Neuronal stem cell (in vitro differentiated cells): ENCODE data around the gene TNIK.

Experiments used
- DNase-seq: peaks from one replicate; pipeline ENCODE4 v3.0.0-alpha.2; 2013; ENCODE audit warnings: low spot score
- H2AFZ ChIP-seq: one replicate; pipeline ENCODE4 v1.6.1; 2013; ENCODE audit warnings: mild to moderate bottlenecking, low read length, inconsistent platforms
- H2AK5ac ChIP-seq: 2 replicates; pipeline ENCODE4 v1.6.1; 2013; ENCODE audit warnings: low read depth, mild to moderate bottlenecking, inconsistent platforms, low read length, moderate library complexity, mixed read lengths
- H2BK120ac ChIP-seq: 2 replicates; pipeline ENCODE4 v1.6.1; 2013; ENCODE audit warnings: low read depth, mild to moderate bottlenecking, inconsistent platforms, low read length, moderate library complexity, mixed read lengths
- H2BK12ac ChIP-seq: one replicate; pipeline ENCODE4 v1.6.1; 2013; ENCODE audit warnings: low read length, inconsistent platforms
- H2BK15ac ChIP-seq: 2 replicates; pipeline ENCODE4 v1.6.1; 2013; ENCODE audit warnings: mild to moderate bottlenecking, low read length, inconsistent platforms, mixed read lengths
- H2BK5ac ChIP-seq: one replicate; pipeline ENCODE4 v1.6.1; 2013; ENCODE audit warnings: inconsistent platforms, mild to moderate bottlenecking, low read length, moderate library complexity
- H3K14ac ChIP-seq: one replicate; pipeline ENCODE4 v1.6.1; 2013; ENCODE audit warnings: low read length, inconsistent platforms
- H3K18ac ChIP-seq: 2 replicates; pipeline ENCODE4 v1.6.1; 2013; ENCODE audit warnings: low read length, inconsistent platforms
- H3K23ac ChIP-seq: 2 replicates; pipeline ENCODE4 v1.6.1; 2013; ENCODE audit warnings: low read depth, mild to moderate bottlenecking, mixed read lengths, low read length, inconsistent platforms; ENCODE audit not compliant: poor library complexity
- H3K27ac ChIP-seq: replicated peaks from 3 replicates; pipeline ENCODE4 v1.5.1; 2013; ENCODE audit warnings: low read length, inconsistent platforms
- H3K27me3 ChIP-seq, 3 experiments: 2 replicates each; pipeline ENCODE4 v1.6.1; 2013; ENCODE audit warnings: low read length in 3 of 3, mild to moderate bottlenecking in 2 of 3, inconsistent platforms in 1 of 3, low read depth in 1 of 3, mixed read lengths in 1 of 3, moderate library complexity in 1 of 3; ENCODE audit not compliant: control insufficient read depth in 3 of 3, insufficient read depth in 3 of 3
- H3K36me3 ChIP-seq, 2 donors: replicated peaks in 1 of 2; 2 replicates each; pipeline ENCODE4 v1.6.1; 2013; ENCODE audit warnings: low read length in 2 of 2; ENCODE audit not compliant: control insufficient read depth in 2 of 2, insufficient read depth in 2 of 2
- H3K4ac ChIP-seq: 2 replicates; pipeline ENCODE4 v1.6.1; 2013; ENCODE audit warnings: inconsistent platforms, mild to moderate bottlenecking, low read length, moderate library complexity
- H3K4me1 ChIP-seq, 2 donors: 1 replicate in 1 of 2; 2 replicates in 1 of 2; pipeline ENCODE4 v1.6.1; 2013; ENCODE audit warnings: low read length in 2 of 2, low read depth in 1 of 2; ENCODE audit not compliant: control insufficient read depth in 2 of 2, insufficient read depth in 1 of 2
- H3K4me2 ChIP-seq: one replicate; pipeline ENCODE4 v1.6.1; 2013; ENCODE audit warnings: mild to moderate bottlenecking, low read length, inconsistent platforms; ENCODE audit not compliant: insufficient read depth, poor library complexity, severe bottlenecking
- H3K4me3 ChIP-seq, 2 donors: 2 replicates each; pipeline ENCODE4 v1.5.1; 2013; ENCODE audit warnings: low read length in 2 of 2, mild to moderate bottlenecking in 2 of 2, inconsistent platforms in 1 of 2, moderate library complexity in 1 of 2
- H3K79me1 ChIP-seq: one replicate; pipeline ENCODE4 v1.6.1; 2013; ENCODE audit warnings: low read depth, mild to moderate bottlenecking, inconsistent platforms, low read length, moderate library complexity
- H3K9ac ChIP-seq: one replicate; pipeline ENCODE4 v1.6.1; 2013; ENCODE audit warnings: mild to moderate bottlenecking, low read depth, low read length, inconsistent platforms; ENCODE audit not compliant: poor library complexity
- H3K9me3 ChIP-seq, 2 donors: replicated peaks in 1 of 2; 2 replicates each; pipeline versions ENCODE3 to v1.6.1; 2013; ENCODE audit warnings: low read length in 2 of 2, mild to moderate bottlenecking in 2 of 2, inconsistent platforms in 1 of 2, low read depth in 1 of 2, mixed read lengths in 1 of 2, moderate library complexity in 1 of 2; ENCODE audit not compliant: control insufficient read depth in 2 of 2, insufficient read depth in 1 of 2
- H4K8ac ChIP-seq: one replicate; pipeline ENCODE4 v1.6.1; 2013; ENCODE audit warnings: low read depth, mild to moderate bottlenecking, inconsistent platforms, low read length, moderate library complexity
- H4K91ac ChIP-seq: one replicate; pipeline ENCODE4 v1.6.1; 2013; ENCODE audit warnings: low read length, low read depth, mild to moderate bottlenecking, inconsistent platforms; ENCODE audit not compliant: poor library complexity
- WGBS, 2 donors: extraction: QIAGEN DNeasy Blood & Tissue Kit; methylation state at CpG; one replicate each; pipeline ENCODE4 v1.1.7; 2013; ENCODE audit warnings: missing lambda C conversion rate in 2 of 2, mixed read lengths in 1 of 2; ENCODE audit not compliant: insufficient read length in 2 of 2, insufficient replicate concordance in 1 of 2; ENCODE audit errors: extremely low coverage in 2 of 2; 5-methylcytosine and 5-hydroxymethylcytosine counted together

TNIK gene

GRCh38 chr3:171251835-171252234 is 208.4 kb downstream of the TNIK start:
- Histone ChIP-seq H4K8ac (no peak overlapping the region), H3K79me1 (no peaks in the 10 kb centered on the region), H4K91ac (no peak overlapping the region), H2BK5ac (no peak overlapping the region), H2BK12ac (no peak overlapping the region), H3K4me1 (no peaks in the 10 kb centered on the region), H3K18ac (no peak overlapping the region), H2BK120ac (no peak overlapping the region), H3K27me3 (no peaks in the 10 kb centered on the region), H3K36me3 (no peaks in the 10 kb centered on the region), H3K4ac (no peak overlapping the region), H3K9ac (no peak overlapping the region), H2BK15ac (no peak overlapping the region), H3K4me3 (no peak overlapping the region), H3K14ac (no peak overlapping the region), H3K4me2 (no peak overlapping the region), H2AK5ac (no peak overlapping the region), H3K23ac (no peak overlapping the region), H3K9me3 (no peaks in the 10 kb centered on the region), H3K27ac (no peak overlapping the region), H2AFZ (no peak overlapping the region)
- no peak for DNase-seq
- no CpG with 5 or more reads among the region's 4 CpGs for WGBS, 2 donors

DNA sequence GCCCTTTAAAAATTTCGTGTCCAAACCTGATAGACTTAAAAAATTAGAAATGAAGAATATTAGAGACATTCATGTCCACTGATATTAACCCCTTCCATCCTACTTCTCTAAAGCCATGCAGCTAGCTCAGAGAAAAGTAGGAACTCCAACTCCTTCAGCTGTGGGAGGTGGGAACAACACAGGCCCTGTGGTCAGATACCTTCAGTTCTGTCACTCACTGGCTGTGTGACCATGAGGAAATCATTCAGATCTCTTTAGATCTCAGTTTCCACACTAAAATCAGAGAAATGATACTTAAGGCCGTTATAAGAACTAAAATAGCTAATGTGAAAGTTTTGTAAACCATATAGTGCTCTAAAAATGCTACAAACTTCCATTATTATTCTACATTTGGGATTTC is 209.8 kb downstream of the TNIK start:
- DNase-seq: no peak
- WGBS, 2 donors: no CpG with 5 or more reads among the region's 2 CpGs
- Histone ChIP-seq H3K27me3 (no peaks in the 10 kb centered on the region), H3K4ac (no peak overlapping the region), H3K36me3 (no peaks in the 10 kb centered on the region), H3K23ac (no peak overlapping the region), H3K14ac (no peak overlapping the region), H2BK5ac (no peak overlapping the region), H3K4me2 (no peak overlapping the region), H2BK12ac (no peak overlapping the region), H3K18ac (no peak overlapping the region), H2AFZ (no peak overlapping the region), H3K9me3 (no peaks in the 10 kb centered on the region), H3K9ac (no peak overlapping the region), H3K27ac (no peak overlapping the region), H2AK5ac (no peak overlapping the region), H3K4me1 (no peaks in the 10 kb centered on the region), H3K79me1 (no peaks in the 10 kb centered on the region), H2BK15ac (no peak overlapping the region), H2BK120ac (no peak overlapping the region), H4K8ac (no peak overlapping the region), H3K4me3 (no peak overlapping the region), H4K91ac (no peak overlapping the region)

DNA sequence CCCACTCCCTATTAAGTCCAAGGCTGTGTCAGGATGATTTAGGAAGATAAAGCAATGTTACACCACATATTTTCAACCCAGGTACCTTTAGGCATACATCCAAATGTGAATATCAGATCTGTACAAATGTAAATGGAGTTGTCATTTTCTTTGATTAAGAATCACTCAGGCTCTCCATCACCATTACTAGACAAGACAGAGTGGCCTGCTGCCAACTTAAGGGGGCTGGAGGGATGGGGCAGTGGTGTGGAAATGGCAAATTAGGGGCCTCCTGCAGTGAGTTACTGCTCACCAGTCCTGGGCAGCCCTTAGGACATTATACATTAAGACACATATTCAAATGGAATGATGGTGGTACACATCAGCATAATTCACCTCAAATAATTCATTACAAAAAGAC is 211.0 kb downstream of the TNIK start:
- Histone ChIP-seq H4K8ac (no peak overlapping the region), H3K23ac (no peak overlapping the region), H3K4me3 (no peak overlapping the region), H2BK120ac (no peak overlapping the region), H3K27me3 (no peaks in the 10 kb centered on the region), H3K36me3 (no peaks in the 10 kb centered on the region), H3K9ac (no peak overlapping the region), H3K79me1 (no peaks in the 10 kb centered on the region), H2AK5ac (no peak overlapping the region), H3K14ac (no peak overlapping the region), H3K27ac (no peak overlapping the region), H2BK15ac (no peak overlapping the region), H3K4ac (no peak overlapping the region), H3K9me3 (no peaks in the 10 kb centered on the region), H2BK5ac (no peak overlapping the region), H3K4me1 (no peaks in the 10 kb centered on the region), H3K4me2 (no peak overlapping the region), H2BK12ac (no peak overlapping the region), H3K18ac (no peak overlapping the region), H4K91ac (no peak overlapping the region), H2AFZ (no peak overlapping the region)
- no peak for DNase-seq

- Histone ChIP-seq H3K4me2 (no peak overlapping the region), H2BK15ac (no peak overlapping the region), H3K23ac (no peak overlapping the region), H2AFZ (no peak overlapping the region), H3K27me3 (no peaks in the 10 kb centered on the region), H3K18ac (no peak overlapping the region), H2AK5ac (no peak overlapping the region), H3K79me1 (no peaks in the 10 kb centered on the region), H3K4me3 (no peak overlapping the region), H3K9me3 (no peaks in the 10 kb centered on the region), H4K91ac (no peak overlapping the region), H3K14ac (no peak overlapping the region), H3K9ac (no peak overlapping the region), H3K27ac (no peak overlapping the region), H2BK12ac (no peak overlapping the region), H2BK120ac (no peak overlapping the region), H4K8ac (no peak overlapping the region), H3K4ac (no peak overlapping the region), H3K36me3 (no peaks in the 10 kb centered on the region), H3K4me1 (no peaks in the 10 kb centered on the region), H2BK5ac (no peak overlapping the region)
- WGBS, 2 donors: no CpG with 5 or more reads among the region's 4 CpGs
- DNase-seq: no peak
Observed at GRCh38 chr3:171248426-171249111, 211.6 kb downstream of the TNIK start.
